Activated CD8-positive, alpha-beta memory T cell treated with anti-CD3 and anti-CD28 coated beads, Interleukin-2, amount 10 ng/mL, durations not matched to agents 7 days and 5 days (primary cell): ENCODE results near the gene COL6A2. TPM values are rescaled to one million over a fixed set of nuclear protein-coding genes. Genes with fewer than 3 reads are reported as not detected.

Source experiments
- ATAC-seq: fragments of 150-1000 bp; cut with Tn5 transposase; one replicate; pipeline ENCODE4 v1.10.0; 2021; ENCODE audit warnings: moderate library complexity
- CTCF ChIA-PET: fragments of 350-600 bp; sonication (Branson Sonifier 250); formaldehyde crosslinking; loops from one replicate; lab custom pipeline; 2021; ENCODE audit warnings: antibody characterized with exemption; lab: Charles Lee
- DNase-seq: peaks from one replicate; pipeline ENCODE4 v3.0.0-alpha.2; 2020
- H3K27ac Mint-ChIP-seq: one replicate; pipeline ENCODE4 v1.8.0; 2021; ENCODE audit warnings: mild to moderate bottlenecking, mixed read lengths
- H3K27me3 Mint-ChIP-seq: one replicate; pipeline ENCODE4 v1.8.0; 2021; ENCODE audit warnings: mixed read lengths
- H3K36me3 Mint-ChIP-seq: one replicate; pipeline ENCODE4 v1.8.0; 2021; ENCODE audit warnings: mild to moderate bottlenecking, mixed read lengths
- H3K4me1 Mint-ChIP-seq: one replicate; pipeline ENCODE4 v1.8.0; 2021; ENCODE audit warnings: mixed read lengths
- H3K4me3 Mint-ChIP-seq: one replicate; pipeline ENCODE4 v1.8.0; 2021; ENCODE audit warnings: mild to moderate bottlenecking, moderate library complexity, mixed read lengths
- H3K9me3 Mint-ChIP-seq: one replicate; pipeline ENCODE4 v1.8.0; 2022; ENCODE audit warnings: low read depth, mixed read lengths
- total RNA-seq, 2 experiments: library from RNA; stranded (reverse); gene quantifications; one replicate each; pipeline ENCODE4 v1.2.3, GENCODE V29; 2021

COL6A2 gene
- total RNA-seq, 2 experiments from 2014 or later, result 5.0 to 17.9 TPM

GRCh38 chr21:46151989-46152926 lies 54.3 kb downstream of the COL6A2 start:
- CTCF ChIA-PET, result interaction anchor here (1.0 to 1.7 kb wide), 3 partner anchors 9 to 131 kb away, joined by 3 to 12 read pairs (median 3); no protein-coding TSS in a partner anchor
- H3K4me1 Mint-ChIP-seq, result no peaks in the 10 kb centered on the region
- H3K9me3 Mint-ChIP-seq, result no peaks in the 10 kb centered on the region
- H3K27ac Mint-ChIP-seq, result no peak overlapping the region
- no peak overlapping the region for H3K4me3 Mint-ChIP-seq
- no peaks in the 10 kb centered on the region for H3K27me3 Mint-ChIP-seq
- DNase-seq (peak; percentile 23), ATAC-seq (no peak)
- no peaks in the 10 kb centered on the region for H3K36me3 Mint-ChIP-seq

GRCh38 chr21:46152927-46153246 lies 55.0 kb downstream of the COL6A2 start:
- no peak for DNase-seq
- H3K4me3 Mint-ChIP-seq, result no peak overlapping the region
- CTCF ChIA-PET, result interaction anchor here (0.9 to 1.7 kb wide), 5 partner anchors 8 to 169 kb away, joined by 3 to 12 read pairs (median 3); no protein-coding TSS in a partner anchor
- no peaks in the 10 kb centered on the region for H3K9me3 Mint-ChIP-seq
- H3K36me3 Mint-ChIP-seq, result no peaks in the 10 kb centered on the region
- H3K4me1 Mint-ChIP-seq, result no peaks in the 10 kb centered on the region
- no peaks in the 10 kb centered on the region for H3K27me3 Mint-ChIP-seq
- ATAC-seq, result no peak
- no peak overlapping the region for H3K27ac Mint-ChIP-seq

- Mint-ChIP-seq H3K4me1 (no peaks in the 10 kb centered on the region), H3K4me3 (no peak overlapping the region), H3K9me3 (no peaks in the 10 kb centered on the region), H3K36me3 (no peaks in the 10 kb centered on the region), H3K27ac (no peak overlapping the region), H3K27me3 (no peaks in the 10 kb centered on the region)
- CTCF ChIA-PET, result interaction anchor here (0.8 to 1.7 kb wide), 6 partner anchors 8 to 169 kb away, joined by 3 to 12 read pairs (median 3); partner anchors contain the start of gene MCM3AP
- ATAC-seq (peak; percentile 38), DNase-seq (peak; percentile 50)
These were observed 55.6 kb downstream of the COL6A2 start for GRCh38 chr21:46153247-46154154.

DNA sequence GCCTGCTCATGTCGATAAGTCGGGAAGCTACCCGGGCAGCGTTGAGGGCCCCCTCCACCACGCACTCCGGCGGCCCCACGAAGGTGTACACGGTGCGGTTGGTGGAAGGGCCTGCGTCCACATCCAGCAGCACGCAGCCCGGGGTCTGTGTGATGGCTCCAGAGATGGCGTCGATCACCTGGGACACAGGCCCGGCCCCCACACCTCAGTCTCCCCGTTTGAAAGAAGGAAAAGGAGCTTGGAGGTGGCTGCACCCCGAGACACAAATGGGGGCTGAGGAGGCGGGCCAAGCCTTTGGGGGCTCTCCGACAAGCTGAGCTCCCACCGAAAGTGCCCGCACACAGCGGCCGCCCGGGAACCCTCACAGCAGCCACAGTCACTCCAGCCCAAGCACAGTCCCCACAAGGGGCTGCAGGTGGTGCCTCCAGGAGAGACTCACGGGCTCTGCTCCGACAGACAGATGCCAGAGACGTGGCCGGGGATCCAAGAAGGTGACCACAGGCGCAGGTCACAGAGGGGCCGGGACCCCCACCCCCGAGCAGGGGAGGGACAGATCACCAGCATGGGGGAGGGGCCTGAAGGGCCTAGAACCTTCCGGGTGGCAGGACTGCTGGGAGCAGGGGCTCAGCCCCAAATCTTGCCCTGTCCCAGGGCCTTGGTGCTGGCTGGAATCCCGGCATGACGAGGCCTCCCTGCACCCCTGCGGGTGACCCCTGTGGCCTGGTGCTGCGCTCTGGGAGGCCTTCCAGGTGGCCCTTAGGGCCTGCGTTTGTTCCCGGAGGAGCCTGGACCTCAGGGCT lies 56.4 kb downstream of the COL6A2 start:
- Mint-ChIP-seq H3K27me3 (no peaks in the 10 kb centered on the region), H3K9me3 (no peaks in the 10 kb centered on the region), H3K4me3 (no peak overlapping the region), H3K36me3 (no peaks in the 10 kb centered on the region), H3K4me1 (no peaks in the 10 kb centered on the region), H3K27ac (no peak overlapping the region)
- DNase-seq (peak; percentile 37), ATAC-seq (no peak)
- CTCF ChIA-PET, result interaction anchor here (1.7 kb wide), 1 partner anchor 11 kb away, joined by 12 read pairs; no protein-coding TSS in a partner anchor

DNA sequence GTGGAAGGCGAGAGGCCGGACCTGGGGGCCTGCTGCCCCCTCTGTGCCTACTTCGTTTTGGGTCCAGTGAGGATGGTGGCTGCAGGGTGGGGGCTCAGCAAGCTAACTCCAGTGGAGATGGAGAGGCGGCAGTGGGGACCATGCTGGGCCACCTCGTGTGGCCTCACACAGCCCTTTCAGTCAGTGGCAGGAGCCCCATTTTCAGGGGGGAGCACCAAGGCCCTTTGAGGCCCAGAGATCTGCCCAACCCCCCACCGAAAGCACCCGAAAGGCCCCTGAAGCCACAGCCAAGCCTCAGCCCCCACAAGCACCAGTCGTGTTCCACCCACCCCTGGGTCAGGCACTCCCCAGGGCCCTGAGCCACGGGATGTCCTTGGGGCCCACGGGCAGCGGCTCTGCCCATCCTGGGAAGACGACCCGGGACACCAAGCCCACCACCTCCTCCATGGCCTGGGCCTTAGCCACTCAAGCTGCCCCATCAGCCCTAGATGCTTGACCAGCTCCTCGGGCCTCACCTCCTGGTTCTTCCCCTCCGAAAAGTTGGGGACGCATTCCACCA lies 57.1 kb downstream of the COL6A2 start:
- ATAC-seq (no peak), DNase-seq (peak; percentile 32)
- no peak overlapping the region for H3K27ac Mint-ChIP-seq
- H3K36me3 Mint-ChIP-seq, result no peaks in the 10 kb centered on the region
- H3K27me3 Mint-ChIP-seq, result no peaks in the 10 kb centered on the region
- CTCF ChIA-PET, result no interaction called here
- H3K4me1 Mint-ChIP-seq, result no peaks in the 10 kb centered on the region
- no peak overlapping the region for H3K4me3 Mint-ChIP-seq
- no peaks in the 10 kb centered on the region for H3K9me3 Mint-ChIP-seq

- no peak within 1 kb of the TSS for H3K4me3 Mint-ChIP-seq
- CTCF ChIA-PET, result no interaction called here
- no peaks in the 10 kb centered on the region for H3K27me3 Mint-ChIP-seq
- no peaks in the 10 kb centered on the region for H3K4me1 Mint-ChIP-seq
- no peak within 1 kb of the TSS for H3K27ac Mint-ChIP-seq
- no peaks in the 10 kb centered on the region for H3K36me3 Mint-ChIP-seq
- DNase-seq, result peak; percentile 39
- no peak for ATAC-seq
- no peaks in the 10 kb centered on the region for H3K9me3 Mint-ChIP-seq
These were observed 57.8 kb downstream of the COL6A2 start, which contains the start of gene FTCD for GRCh38 chr21:46155514-46156377. FTCD (minus strand) TSS chr21:46155579; CDS start chr21:46155523, 56 bp downstream.

GRCh38 chr21:46156378-46156645 lies 58.4 kb downstream of the COL6A2 start:
- no peak for ATAC-seq
- CTCF ChIA-PET, result no interaction called here
- Mint-ChIP-seq H3K27me3 (no peaks in the 10 kb centered on the region), H3K9me3 (no peaks in the 10 kb centered on the region), H3K27ac (no peak overlapping the region), H3K36me3 (no peaks in the 10 kb centered on the region), H3K4me3 (no peak overlapping the region), H3K4me1 (no peaks in the 10 kb centered on the region)
- DNase-seq, result peak; percentile 37

GRCh38 chr21:46156678-46157077 lies 58.8 kb downstream of the COL6A2 start:
- Mint-ChIP-seq H3K27ac (no peak overlapping the region), H3K4me3 (no peak overlapping the region), H3K27me3 (no peaks in the 10 kb centered on the region), H3K36me3 (no peaks in the 10 kb centered on the region), H3K4me1 (no peaks in the 10 kb centered on the region), H3K9me3 (no peaks in the 10 kb centered on the region)
- peak; percentile 31 for DNase-seq
- CTCF ChIA-PET, result no interaction called here
- no peak for ATAC-seq

DNA sequence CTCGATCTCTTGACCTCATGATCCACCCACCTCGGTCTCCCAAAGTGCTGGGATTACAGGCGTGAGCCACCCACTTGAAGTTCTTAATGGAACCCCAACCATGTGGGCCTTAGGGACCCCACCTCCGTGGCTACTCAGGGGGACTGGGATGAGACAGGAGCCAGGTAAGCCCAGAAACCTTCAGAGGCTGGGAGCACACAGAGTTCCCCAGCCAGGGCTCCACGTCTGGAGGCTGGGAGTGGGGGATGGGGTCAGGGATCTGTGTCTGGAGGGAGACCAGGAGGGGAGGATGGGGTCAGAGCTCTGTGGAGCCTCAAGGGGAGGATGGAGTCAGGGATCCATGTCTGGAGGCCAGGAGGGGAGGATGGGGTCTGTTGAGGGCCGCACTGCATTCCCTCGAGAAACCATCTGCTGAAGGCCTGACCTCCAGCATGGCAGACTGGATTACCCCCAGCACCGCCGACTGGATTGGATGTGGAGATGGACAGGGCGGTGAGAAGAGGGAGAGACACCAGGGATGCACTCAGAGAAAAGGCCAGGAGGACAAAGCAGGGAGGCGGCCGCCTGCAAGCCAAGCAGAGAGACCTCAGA lies 59.6 kb downstream of the COL6A2 start:
- no peaks in the 10 kb centered on the region for H3K4me1 Mint-ChIP-seq
- no peaks in the 10 kb centered on the region for H3K36me3 Mint-ChIP-seq
- no peak overlapping the region for H3K4me3 Mint-ChIP-seq
- CTCF ChIA-PET, result interaction anchor here (1.5 kb wide), 1 partner anchor 14 kb away, joined by 6 read pairs; no protein-coding TSS in a partner anchor
- no peaks in the 10 kb centered on the region for H3K27me3 Mint-ChIP-seq
- H3K27ac Mint-ChIP-seq, result no peak overlapping the region
- DNase-seq (peak; percentile 31), ATAC-seq (no peak)
- H3K9me3 Mint-ChIP-seq, result no peaks in the 10 kb centered on the region

- H3K4me3 Mint-ChIP-seq, result no peak overlapping the region
- CTCF ChIA-PET, result interaction anchor here (1.5 kb wide), 1 partner anchor 15 kb away, joined by 6 read pairs; no protein-coding TSS in a partner anchor
- ATAC-seq (no peak), DNase-seq (no peak)
- no peaks in the 10 kb centered on the region for H3K9me3 Mint-ChIP-seq
- H3K27me3 Mint-ChIP-seq, result no peaks in the 10 kb centered on the region
- no peaks in the 10 kb centered on the region for H3K4me1 Mint-ChIP-seq
- H3K36me3 Mint-ChIP-seq, result no peaks in the 10 kb centered on the region
- no peak overlapping the region for H3K27ac Mint-ChIP-seq
These were observed 60.1 kb downstream of the COL6A2 start for GRCh38 chr21:46157987-46158451.

- H3K4me1 Mint-ChIP-seq, result no peaks in the 10 kb centered on the region
- H3K27ac Mint-ChIP-seq, result no peak overlapping the region
- H3K36me3 Mint-ChIP-seq, result no peaks in the 10 kb centered on the region
- ATAC-seq, result no peak
- no peaks in the 10 kb centered on the region for H3K27me3 Mint-ChIP-seq
- CTCF ChIA-PET, result interaction anchor here (1.5 kb wide), 1 partner anchor 15 kb away, joined by 6 read pairs; no protein-coding TSS in a partner anchor
- H3K9me3 Mint-ChIP-seq, result no peaks in the 10 kb centered on the region
- DNase-seq, result no peak
- no peak overlapping the region for H3K4me3 Mint-ChIP-seq
These were observed 60.9 kb downstream of the COL6A2 start for GRCh38 chr21:46158666-46159300.
